Stimulated activated CD4-positive, alpha-beta T cell treated with anti-CD3 and anti-CD28 coated beads, Interleukin-1b, Interleukin-23, amount 100 ng/mL, for 24 hours (primary cell): Measurements from ENCODE around the gene NKAIN2.
"Not testable (repeated sequence)": the region's sequence is repeated elsewhere in the genome, so short reads cannot be mapped to it uniquely, and the experiment has no call there.

Experiments used
- DNase-seq, 4 experiments: peaks; one replicate each; pipeline ENCODE4 v3.0.0-alpha.2; 2020; ENCODE audit warnings: low read depth in 4 of 4, low spot score in 1 of 4

The NKAIN2 gene

DNA sequence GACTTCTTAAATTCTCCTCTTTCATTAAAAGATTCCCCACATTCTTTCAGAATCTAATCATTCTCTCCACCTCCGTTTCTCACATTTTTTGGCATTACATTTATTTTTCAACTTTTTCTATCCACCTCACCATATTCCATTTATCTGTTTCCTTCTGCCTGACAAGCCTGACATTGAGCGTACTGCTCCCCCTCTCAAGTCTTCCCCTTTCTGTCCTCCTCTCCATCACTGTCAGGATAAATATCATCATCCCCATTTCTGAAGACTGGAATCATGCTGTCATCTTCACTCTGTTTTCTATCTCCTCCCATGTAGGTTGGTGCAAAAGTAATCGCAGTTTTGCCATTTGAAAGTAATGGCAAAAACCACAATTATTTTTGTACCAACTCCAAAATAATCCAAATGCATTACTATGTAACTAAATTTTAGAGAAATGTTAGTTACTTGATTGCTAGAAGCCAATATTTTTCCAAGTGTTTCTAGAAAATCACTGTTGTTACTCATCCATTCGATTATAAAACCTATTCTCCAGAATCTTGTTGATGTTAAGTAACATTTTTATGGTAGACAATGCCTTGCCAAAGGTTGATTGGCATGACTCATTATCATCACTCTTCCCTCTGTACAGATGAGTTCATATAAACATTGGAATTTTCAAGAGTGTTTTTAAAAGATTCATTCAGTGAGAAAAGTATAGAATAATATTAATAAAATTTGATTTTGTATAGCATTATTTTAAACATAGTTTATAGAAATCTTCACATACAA, 866.2 kb downstream of the NKAIN2 start:
- DNase-seq = no peak

DNA sequence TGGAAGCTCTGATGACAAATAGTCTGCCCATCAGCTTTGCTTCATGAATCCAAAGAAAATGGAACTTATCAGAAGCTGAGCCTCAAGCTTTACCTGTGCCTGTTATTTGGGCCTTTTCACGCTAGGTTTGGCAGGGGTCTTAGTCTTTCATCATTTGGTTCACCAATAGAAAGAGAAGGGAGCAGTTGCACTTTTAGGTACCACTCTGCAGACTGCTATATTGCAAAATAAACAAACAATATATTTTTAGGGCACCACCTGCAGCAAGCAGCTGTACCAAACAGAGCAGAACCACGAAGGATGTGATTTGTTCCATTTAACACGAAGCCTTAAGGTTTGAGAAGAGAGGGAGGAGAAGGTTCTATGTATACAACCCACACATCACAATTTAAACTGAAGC, 867.1 kb downstream of the NKAIN2 start:
- DNase-seq = no peak

DNA sequence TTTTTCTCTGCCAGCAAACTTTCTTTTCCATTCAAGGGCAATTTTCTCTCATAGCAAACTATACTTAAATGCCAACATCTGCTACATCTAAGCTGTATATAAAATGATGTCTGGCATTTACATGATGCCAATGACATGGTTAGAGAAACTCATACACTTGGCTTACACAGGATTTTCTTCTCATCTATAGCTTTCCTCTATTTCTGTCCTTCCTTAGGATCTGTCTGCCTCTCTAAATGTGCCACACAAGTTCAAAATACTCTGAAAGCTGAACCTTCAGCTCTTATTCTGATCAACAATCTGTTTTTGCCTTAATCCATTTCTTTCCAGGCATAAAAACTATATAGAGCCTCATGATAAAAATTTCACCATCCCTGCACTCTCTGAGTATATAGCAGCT, 867.7 kb downstream of the NKAIN2 start:
- no peak for DNase-seq

DNA sequence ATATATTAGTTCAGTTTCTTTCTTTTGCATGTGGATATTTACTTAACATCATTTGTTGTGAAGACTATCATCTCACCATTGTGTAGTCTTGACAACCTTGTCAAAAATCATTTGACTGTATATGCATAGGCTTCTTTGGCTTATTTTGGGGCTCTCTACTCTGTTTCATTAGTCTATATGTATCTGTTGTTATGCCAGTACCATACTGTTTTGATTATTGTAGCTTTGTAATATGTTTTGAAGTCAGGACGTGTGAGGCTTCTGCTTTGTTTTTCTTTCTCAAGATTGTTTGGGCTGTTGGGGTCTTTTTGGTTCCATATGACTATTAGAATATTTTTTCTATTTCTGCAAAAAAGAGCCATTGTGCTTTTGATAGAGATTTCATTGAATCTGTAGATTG, 870.4 kb downstream of the NKAIN2 start:
- DNase-seq = no peak

DNA sequence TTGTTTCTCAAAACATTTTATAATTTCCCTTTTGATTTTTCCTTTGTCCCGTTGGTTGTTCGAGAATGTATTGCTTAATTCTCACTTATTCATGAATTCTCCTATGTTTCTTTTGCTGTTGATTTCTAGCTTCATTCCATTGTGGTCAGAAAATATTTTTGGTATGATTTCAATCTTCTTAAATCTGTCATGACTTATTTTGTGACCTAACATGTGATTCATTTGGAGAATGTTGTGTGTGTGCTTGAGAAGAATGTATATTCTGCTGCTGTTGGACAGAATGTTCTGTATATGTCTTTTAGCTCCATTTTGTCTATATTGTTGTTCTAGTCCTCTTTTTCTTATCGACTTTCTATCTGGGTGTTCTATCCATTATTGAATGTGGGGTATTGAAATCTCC, 872.4 kb downstream of the NKAIN2 start:
- DNase-seq = no peak

DNA sequence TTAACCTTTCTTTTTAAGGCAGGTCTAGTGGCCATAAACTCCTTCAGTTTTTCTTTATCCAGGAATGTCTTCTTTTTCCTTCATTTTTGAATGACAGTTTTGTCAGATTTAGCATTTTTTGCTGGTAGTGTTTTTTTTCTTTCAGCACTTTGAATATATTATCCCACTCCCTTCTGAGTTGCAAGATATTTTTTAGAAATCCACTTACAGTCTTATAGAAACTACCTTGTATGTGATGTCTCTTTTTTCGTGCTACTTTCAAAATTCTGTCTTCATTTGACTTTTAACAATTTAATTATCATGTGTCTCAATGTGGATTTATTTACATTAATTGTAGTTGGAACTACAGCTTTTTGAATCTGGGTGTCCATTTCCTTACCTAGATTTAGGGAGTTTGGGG, 874.2 kb downstream of the NKAIN2 start:
- no peak for DNase-seq

DNA sequence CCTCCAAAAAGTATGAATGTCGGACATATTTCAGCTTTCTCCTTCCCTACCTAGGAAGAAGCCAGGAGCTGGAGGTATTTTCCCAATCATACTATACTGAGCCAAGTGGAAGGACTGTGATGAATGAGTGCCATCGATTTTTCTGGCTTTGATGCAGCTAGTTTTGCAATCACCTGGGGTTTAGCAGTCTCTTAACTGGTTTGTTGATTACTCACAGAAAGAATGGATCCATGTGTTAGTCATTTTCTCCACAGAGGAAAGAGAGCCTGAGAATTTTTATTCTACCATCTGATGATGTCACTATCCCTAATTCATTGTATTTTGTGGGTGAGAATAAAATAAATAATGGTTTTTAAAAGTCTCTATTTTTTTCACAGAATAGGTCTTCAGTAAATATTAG, 875.7 kb downstream of the NKAIN2 start:
- no peak for DNase-seq

DNA sequence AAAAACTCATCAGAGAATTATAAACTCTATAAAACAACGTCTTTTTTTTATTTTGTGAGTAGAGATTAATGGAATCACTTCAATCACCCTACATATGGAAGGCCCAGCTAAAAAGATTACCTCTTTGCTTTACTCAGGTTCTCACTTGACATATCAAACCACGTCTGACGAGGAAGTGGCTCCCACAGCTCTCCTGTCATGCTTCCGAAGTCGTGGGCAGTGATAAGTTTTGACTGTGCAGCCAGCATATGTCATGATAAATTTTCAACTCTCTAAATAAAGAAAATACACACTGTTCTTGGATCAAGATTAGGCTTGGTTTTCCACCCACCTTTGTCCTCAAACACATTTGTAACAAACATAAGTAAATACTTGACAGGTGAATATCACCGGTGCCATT, 879.1 kb downstream of the NKAIN2 start:
- DNase-seq = no peak

DNA sequence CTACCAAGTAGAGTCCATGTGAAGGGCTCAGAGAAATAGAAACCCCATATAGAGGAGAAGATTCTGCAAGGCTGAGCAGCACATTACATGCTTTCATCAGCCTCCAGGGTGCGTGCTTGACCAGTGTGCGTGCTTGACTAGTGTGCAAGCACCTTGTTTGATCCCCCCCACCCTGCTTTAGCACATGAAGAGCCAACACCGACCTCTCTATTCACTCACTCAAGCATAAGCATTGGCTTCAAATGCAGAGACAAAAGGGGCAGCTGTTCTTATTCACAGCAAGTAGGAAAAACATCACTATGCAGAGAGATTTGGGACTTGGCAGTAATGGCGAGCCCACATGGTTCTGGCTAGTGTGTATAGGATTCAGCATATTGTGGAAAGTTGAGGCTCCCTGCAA, 879.8 kb downstream of the NKAIN2 start:
- DNase-seq = no peak

DNA sequence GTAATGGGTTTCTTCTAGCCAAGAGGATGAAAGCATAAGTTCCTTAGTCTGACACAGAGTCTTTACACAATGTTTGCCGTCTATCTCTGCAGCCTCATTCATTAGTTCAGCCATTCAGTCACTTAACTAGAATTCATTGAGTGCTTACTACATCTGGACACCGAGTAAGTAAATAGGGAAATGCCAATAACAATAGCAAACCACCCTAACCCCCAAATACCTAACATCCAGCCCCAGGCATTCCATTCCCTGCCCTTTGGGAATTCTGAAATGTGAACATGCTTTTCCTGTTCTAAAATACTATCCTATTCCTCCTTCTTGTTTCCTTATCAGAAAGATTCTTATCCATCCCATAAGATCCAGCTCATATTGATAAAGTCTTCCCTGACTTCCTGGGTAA, 881.0 kb downstream of the NKAIN2 start:
- DNase-seq = no peak

DNA sequence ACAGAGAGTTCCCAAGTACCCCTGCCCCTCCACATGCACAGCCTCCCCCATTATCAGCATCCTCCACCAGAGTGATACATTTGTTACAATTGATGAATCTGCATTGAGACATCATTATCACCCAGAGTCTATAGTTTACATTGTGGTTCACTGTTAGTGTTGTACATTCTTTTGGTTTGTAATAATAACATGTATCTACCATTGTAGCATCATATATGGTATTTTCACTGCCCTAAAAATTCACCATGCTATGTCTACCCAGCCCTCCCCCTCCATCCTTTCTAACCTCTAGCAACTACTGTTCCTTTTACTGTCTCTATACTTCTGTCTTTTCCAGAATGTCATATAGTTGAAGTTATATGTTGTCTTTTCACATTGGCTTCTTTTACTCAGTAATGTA, 884.7 kb downstream of the NKAIN2 start:
- DNase-seq = no peak

DNA sequence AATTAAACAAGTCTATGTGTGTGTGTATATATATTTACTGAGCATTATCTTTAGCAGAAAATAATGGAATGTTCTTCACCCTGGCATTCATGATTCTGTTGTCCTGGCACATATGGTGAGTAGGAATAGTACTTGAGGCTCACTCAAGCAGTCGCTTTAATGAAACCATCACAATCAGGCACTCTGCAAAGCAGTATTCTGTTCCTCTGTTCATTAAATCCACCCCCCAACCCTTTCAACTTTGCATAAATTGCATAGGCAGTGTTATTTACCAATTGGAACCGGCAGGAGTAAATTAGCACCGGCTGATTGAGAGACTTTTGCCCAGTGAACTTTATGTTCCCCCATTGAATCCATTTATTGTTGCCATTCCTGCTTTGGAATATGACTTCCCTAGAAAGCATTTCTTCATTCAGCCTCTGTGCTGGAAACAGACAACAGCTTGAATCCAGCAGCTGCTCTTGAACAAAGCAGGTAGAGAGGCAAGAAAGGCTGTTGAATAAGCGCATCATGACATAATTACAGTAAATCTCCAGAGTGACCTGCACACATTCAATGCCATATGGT, 890.6 kb downstream of the NKAIN2 start:
- DNase-seq = no peak

DNA sequence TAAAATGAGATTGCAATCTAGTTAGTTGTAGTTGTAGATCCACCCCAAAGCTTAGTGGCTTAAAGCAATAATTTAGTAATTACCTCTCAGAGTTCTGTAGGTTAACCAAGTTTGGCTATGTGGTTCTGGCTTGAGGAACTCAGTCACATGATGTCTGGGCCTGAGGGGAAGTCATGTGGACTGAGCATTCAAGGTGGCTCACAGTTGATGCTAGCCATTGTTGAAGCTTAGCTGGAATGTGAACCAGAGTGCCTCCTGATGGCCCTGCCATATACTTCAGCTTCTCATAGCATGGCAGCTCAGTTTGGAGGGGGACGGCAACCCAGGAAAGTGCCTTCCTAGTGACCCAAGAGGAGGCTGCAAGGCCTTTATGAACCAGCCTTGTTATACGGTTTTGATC, 895.4 kb downstream of the NKAIN2 start:
- no peak for DNase-seq

DNA sequence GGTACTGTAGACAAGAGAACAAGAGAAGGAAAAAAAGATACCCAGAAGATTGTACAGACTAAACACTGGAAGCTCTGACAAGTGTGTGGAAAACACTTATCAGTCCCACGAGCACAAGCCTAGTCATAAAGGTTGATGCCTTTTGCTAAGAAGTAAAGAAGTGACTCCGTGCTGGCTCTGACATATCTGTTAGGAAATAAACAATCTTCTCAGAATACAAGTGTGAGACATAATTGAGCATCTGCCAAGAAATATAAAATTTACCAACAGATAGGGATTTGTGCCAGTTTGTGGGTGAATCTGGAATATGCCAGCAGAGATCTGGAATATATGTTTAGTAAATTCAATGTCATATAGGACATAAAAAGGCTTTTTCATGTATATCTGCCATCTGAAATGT, 899.9 kb downstream of the NKAIN2 start:
- DNase-seq = no peak

DNA sequence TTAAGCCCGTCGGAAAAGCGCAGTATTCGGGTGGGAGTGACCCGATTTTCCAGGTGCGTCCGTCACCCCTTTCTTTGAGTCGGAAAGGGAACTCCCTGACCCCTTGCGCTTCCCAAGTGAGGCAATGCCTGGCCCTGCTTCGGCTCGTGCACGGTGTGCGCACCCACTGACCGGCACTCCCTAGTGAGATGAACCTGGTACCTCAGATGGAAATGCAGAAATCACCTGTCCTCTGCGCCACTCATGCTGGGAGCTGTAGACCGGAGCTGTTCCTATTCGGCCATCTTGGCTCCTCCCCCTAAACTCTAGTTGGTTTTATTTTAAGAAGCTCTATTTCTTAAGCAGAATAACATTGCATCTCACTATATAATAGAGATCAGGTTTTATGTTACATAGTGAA, 908.9 kb downstream of the NKAIN2 start:
- DNase-seq = not testable (repeated sequence)

DNA sequence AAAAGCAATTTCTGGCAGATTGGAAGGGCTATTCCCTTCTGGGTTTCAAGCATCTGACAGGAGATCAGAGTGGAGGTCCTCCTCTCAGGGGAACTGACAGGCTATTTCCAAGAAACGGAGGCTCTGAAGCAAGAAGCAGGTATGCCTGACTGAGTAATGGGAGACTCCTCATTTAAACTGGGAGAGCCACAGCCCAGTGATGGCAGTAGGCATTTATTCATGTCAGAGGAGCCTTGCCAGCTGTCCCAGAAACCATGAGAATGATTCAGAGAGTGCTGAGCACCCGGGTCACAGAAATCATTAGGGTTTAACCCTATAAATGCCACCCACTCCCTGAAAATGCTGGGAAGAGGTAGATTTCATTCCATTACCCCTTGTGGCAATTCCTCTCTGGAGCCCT, 911.1 kb downstream of the NKAIN2 start:
- DNase-seq = no peak

DNA sequence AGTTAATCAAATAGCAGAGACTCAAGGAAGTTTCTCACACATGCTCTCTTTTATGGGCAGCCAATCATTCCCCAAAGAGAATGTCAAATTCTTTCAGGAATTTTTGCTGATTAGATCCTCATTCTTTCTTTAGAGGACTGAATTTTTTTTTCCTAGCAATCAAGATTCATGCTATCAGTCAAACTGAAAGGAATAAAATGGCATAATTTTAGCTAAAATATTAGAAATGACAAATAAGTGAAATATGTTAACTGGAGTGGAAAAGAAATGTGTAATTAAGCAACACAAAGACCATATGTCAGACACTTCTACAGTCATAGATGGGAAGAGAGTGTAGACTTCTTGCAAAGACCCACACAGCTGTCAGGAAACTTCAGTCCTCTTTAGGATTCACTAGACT, 916.2 kb downstream of the NKAIN2 start:
- no peak for DNase-seq

DNA sequence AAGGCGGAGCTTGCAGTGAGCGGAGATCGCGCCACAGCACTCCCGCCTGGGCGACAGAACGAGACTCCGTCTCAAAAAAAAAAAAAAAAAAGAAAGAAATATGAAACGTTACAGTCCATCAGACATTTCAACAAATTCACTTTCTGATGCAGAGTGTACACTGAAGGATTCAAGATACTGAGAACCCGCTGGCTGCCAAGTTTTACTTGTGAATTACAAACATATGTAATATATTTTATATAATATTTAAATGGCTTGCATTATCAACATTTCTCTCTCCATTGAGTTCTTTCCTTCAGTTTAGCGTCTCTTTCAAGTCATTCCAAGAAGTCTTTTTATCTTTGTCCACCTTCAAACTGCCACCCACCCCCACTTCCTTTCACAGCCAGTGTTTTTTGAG, 917.7 kb downstream of the NKAIN2 start:
- DNase-seq = no peak

DNA sequence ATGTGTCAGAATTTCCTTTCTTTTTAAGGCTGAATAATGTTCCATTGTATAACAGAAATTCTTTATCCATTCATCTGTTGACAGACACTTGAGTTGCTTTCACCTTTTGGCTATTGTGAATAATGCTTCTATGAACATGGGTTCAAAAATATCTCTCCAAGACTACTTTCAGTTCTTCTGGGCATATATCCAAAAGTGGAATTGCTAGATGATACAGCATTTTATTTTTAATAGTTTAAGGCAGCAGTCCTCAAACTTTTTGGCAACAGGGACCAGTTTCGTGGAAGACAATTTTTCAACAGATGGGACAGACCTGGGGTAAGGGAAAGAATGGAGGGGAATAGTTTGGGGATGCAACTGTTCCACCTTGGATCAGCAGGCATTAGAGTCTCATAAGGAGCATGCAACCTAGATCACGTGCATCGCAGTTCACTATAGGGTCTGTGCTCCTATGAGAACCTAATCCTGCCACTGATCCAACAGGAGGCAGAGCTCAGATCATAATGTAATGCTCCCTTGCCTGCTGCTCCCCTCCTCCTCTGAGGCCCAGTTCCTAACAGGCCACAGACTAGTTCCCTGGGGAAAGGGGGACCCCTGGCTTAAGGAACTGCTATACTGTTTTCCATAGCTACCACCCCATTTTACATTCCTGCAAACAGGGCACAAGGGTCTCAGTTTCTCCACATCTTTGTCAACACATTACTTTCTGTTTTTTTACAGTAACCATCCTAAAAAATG, 918.6 kb downstream of the NKAIN2 start:
- no peak for DNase-seq

DNA sequence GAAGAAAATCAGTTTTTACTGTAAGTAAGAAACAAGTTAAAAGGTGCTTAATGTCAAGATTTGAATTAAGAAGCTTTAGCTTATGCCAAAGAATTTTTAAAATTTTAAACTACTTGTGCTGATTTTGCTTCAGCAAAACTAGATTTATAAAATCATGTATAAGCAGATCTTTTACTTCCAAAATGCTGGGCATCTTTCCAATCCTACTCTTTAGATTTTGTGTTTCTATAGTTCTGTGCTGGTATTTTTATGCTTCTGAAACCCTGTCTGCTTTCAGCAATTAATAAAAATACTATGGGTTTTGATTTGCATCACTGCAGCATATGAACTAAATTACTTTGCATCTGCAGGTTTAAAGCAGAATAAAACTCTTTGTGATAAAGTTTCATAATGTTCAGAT, 920.0 kb downstream of the NKAIN2 start:
- DNase-seq = no peak

DNA sequence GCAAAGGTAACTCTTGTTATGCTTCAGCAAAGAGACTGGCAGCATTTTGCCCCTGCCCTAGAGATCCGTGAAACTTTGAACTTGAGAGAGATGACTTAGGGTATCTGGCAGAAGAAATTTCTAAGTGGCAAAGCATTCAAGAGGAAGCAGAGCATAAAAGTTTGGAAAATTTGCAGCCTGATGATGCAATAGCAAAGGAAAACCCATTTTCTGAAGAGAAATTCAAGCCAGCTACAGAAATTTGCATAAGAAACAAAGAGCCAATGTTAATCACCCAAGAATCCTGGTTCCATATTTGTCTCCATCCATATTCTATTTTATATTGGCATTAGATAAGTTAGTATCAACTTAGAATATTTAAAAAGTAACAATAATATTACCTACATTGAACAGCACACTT, 934.1 kb downstream of the NKAIN2 start:
- not testable (repeated sequence) for DNase-seq

DNA sequence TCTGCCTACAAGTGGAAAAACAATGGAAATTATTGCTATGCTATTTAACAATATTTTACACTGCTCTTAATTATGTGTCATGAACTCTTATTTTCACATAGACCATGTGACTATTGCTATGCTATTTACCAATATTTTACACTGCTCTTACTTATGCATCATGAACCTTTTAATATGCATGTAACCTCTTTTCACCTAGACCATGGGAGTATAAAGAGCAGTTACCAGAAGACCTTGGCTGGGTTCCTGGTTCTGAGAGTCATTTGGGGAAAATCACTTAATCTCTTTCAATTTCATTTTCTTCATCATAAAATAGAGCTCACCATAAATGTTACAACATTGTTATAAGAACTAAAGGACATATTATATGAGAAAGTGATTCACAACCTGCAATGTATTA, 934.8 kb downstream of the NKAIN2 start:
- no peak for DNase-seq

DNA sequence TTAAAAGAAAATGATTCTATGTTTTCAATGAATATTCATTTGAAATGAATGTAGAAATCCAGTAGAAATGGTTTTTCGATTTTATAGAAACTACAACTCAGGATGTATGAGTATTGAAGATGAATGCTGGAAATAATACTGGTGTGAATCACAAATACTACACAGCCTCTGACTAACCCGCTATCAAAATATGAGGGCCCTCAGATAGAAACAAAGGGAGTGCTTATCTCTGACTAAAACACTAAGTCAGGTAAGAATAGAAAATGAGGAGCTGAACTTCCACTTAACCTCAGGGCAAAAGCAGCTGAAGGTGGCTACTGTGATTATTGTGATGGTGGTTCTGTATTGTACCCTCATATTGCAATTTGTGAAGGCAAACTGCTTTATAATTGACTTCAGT, 937.7 kb downstream of the NKAIN2 start:
- no peak for DNase-seq
